HCEC 1CT (cell line): ENCODE data around the gene EML3.
"Not testable (repeated sequence)": the region's sequence is repeated elsewhere in the genome, so short reads cannot be mapped to it uniquely, and the experiment has no call there.

Experiments
- DNase-seq: peaks from one replicate; pipeline ENCODE4 v3.0.0-alpha.2; 2017

Gene EML3

DNA sequence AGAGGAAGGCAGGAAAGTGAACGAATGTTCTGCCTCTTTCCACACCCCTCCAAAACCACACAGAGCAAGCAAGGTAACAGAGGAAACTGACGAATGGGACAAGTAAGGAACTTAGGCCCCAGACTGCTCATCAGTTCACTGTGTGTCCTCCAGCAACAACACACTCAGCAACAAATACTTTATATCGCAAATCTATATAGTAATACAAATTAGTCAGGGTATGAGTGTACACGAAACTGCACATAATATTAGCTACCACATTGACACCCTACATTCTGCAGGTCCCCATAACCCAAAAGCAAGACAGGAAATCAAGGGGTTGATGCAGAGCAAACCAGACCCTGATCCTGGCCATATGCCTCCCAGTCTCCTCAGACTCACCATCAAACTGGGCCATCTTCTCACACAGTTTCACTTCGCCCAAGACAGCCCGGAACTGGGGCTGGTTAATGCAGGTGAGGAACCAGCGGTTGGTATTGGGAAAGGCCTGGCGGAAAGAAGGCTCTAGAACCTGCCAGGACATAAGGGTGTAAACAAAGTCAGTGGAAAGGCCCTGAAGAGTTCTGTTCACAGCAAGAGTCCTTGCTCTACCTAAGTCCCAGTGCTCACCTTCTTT lies 45.4 kb downstream of the EML3 start:
- no peak for DNase-seq

DNA sequence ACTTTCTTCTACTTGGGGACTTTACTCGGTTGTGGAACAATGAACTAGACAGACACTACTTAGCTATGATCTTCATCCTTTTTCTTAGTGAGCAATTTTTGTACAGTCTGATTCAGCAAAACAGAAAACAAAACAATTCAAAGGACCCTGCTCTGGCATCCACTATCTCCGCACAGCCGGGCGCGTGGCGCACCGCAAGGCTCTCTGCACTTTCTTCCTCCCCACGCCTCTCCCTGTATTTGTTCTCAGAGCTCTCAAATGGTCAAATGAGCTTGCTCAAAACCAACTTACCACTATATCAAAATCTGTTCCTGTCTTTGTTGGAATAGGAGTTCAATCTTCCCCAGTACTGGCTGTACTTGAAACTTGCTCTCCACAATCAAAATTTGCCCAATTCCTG lies 46.3 kb downstream of the EML3 start:
- no peak for DNase-seq

DNA sequence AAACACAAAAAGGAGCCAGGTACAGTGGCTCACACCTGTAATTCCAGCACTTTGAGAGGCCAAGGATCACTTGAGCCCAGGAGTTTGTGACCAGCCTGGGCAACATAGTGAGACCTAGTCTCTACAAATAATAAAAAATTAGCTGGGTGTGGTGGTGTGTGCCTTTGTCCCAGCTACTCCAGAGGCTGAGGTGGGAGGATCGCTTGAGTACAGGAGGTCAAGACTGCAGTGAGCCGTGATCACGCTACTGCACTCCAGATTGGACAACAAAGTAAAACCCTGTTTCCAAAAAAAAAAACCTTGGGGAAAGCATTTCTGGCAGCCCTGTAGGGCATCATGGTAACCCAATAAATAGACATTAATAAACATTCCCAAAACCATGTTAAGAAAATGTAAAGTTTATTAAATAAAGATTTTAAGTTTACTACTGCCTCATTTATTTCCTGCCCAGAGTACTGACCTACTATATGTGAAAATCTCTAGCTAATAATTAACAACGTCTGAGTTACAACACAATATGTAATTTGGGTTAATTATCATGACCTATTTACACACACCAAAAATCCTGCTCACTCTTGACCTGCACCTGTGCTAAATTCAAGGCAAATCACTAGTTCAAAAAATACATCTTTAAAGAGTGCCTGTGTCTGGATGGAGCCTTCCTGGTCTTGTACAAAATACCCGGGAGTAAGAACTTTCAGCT lies 47.3 kb downstream of the EML3 start:
- DNase-seq = no peak

DNA sequence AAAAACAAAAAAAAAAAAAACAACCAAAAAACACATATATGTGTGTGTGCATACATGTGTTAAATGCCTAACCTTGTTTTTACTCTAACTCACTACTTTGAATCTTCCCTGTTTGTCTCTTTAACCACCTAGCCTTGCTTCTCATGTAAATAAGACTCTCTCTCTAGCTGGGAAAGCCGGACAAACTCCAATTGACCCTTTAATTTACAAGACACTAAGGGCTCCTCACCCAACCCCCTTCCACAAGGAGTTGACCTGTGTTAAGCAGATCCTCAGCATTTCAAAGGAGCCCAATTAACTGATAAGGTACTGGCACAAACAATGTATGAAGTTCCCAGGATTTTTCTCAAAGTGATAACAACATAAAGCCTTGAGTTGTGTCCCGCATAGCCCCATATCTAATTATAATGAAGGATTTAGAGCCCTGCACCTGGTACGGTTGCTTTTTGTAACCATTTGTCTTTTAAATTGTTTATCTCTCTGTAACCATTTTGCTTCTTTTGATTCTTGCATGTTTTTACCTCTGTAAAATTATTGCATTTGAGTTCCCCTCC lies 50.8 kb downstream of the EML3 start:
- not testable (repeated sequence) for DNase-seq

DNA sequence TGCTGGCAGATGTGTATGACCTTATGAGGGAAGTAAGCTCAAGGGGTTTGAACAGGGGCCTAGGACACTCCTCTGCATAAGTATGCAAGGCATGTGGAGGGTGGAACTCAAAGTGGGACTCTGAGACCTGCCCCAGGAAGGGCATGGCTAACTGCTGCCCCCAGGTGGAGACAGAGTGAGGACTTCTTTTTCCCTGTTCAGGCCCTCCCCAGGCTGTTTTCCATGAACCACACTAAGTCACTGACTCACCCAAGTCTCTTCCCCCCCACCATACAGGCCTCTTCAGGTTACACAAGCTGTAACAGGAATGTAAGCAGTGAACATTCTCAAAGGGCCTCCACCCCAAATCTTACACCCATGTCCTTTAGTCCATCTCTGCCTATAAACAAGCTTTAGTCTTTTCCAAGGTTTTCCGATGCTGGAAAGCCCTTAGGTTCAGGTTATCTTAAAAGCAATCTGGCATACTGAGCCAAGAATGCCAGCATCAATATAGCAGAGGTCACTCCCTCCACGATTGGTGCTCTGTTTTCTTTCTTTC lies 51.9 kb downstream of the EML3 start:
- peak; percentile 98 for DNase-seq

DNA sequence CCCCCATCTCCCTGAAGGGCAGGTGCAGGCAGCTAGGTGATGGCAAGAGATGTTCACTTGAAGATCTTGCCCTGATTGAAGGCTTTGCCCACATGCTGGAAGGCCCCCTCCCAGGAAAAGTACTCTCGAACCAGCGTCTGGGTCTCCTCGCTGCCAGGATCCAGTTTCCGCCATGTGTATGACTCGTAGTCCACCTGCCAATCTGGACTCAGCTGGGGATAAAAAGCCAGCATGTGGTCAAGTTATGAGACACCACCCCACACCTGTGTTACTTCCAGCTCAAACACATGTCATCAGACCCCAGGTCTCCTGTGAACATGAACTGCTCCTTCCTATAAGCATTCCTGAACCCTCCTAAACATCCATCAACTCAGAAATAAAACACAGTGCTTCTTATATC lies 52.9 kb downstream of the EML3 start:
- DNase-seq = not testable (repeated sequence)

DNA sequence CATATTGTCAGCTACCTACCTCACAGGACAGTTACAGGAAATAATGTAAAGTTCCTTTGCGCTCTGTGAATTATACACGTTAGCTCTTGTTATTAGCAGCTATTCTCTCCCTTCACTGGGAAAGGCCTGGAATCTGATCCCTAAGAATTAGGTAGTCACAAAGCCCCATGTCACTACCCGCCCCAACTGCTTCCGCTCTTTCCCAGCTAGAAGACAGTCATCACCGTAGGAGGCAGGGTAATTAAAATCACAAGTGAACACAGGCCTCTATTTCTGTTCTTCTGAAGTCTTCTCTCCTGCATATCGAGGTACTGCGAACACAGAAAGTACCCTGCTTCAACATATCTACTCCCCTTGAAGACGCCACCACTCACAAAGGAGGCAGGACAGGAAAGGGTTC lies 53.4 kb downstream of the EML3 start:
- no peak for DNase-seq

DNA sequence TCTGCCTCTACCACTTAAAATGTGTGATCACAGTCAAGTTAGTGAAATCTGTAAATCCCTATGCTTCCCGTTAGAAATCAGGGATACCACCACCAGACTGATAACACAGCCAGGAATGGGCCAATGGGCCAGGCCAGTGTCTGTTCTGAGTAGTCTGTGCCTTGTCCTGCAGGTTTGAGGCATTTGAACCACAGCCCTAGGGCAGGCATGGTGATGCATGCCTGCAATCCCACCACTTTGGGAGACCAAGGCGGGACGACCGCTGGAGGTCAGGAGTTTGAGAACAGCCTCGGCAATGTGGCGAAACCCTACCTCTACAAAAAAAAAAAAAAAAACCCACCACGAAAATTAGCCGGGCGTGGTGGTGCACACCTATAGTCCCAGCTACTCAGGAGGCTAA lies 53.9 kb downstream of the EML3 start:
- no peak for DNase-seq

DNA sequence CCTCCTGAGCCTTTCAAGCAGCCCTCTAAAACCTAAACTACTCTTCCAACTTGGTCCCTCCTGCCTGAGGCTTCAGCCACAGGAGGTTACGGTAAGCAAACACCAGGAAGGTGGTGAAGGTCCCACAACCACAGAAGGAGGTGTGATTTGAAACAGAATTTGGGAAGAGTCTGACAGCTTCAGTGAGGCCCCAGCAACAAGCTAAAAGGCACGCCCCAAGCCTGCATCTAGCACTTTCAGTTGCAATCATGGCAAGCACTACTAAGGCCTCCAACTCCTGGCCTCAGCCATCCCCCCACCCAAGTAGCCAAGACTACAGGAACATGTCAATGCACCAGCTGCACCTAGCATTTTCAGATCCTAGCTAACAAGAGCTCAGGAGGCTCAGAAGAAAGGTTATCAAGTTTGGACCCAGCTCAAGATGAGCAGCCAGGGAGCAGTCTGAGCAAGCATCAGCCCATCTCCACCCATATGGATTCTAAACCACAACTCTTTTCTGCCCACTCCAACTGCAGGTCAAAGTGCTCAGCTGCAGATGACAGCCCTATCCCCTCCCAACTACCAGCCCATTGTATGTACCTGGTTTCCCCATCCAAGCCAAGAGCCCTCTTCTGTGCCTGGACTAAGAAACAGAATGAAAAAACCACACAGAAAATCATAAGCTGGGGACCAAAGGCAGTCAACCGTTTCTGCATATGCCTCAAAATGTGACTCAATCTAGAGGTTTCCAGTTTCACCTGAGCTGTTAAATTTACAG lies 55.5 kb downstream of the EML3 start:
- no peak for DNase-seq

DNA sequence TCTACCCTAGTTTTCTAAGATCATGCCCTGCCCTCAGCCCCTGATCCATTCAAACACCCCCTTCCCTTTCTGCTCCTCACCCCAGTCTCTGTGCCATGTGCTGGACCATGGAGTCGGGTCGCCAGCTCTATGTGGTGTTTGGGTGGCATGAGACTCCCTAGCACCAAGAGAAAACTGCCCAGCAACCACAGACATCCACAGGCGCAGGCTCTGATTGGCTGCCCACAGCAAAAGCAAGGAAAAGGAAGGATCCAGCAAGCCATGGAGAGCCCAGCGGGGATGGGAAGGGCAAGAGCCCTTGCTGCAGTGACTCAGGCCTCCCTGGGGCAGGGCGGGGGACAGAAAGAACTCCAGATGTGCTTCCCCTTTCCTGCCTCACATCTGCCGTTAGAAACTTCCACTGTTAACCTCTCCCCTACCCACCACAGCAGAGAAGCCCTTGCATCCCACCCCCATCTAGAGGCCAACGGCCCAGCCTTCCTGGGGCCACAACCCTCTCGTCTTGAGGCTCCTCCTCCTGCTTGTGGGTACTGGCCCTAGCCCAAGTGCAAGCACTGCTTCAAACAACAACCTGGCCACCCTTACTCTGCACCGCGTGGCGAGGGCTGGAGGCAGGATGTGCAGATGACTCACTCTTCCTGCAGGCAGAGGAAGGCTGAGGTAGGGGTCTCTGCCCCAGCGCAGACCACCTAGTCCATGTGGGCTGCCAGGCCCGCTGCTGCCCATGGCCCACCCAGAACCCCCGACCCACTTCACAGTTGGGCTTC lies 56.3 kb downstream of the EML3 start:
- peak; percentile 98 for DNase-seq

DNA sequence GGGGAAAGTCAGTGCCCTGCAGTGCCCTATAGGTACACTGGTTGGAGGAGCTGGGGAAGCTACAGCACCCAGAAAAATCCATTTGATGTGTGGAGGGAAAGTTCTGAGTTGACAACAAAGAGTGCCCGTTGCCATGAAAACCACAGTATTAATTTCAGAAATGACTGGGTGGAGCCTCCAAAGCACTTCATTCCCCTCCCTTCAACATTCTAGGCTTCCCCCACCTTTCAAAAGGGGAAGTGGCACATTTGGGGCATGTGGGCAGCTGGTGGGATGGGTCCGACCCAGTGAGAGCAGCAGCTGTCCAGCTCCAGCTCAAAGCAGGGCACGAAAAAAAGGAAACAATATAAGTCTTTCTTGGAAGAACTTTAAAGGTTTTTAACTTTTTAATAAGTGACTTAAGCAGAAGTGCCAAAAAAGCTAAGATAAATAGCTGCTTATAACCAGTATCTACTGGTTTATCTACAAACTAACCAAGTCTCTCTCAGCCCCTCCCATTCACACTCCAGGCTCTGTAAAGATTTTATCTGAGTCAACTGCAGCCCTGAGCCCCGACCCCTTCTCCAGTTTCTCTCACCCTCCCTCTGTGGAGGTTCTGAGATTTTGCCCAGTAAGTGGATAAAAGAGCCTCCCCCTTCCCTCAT lies 57.0 kb downstream of the EML3 start:
- no peak for DNase-seq

DNA sequence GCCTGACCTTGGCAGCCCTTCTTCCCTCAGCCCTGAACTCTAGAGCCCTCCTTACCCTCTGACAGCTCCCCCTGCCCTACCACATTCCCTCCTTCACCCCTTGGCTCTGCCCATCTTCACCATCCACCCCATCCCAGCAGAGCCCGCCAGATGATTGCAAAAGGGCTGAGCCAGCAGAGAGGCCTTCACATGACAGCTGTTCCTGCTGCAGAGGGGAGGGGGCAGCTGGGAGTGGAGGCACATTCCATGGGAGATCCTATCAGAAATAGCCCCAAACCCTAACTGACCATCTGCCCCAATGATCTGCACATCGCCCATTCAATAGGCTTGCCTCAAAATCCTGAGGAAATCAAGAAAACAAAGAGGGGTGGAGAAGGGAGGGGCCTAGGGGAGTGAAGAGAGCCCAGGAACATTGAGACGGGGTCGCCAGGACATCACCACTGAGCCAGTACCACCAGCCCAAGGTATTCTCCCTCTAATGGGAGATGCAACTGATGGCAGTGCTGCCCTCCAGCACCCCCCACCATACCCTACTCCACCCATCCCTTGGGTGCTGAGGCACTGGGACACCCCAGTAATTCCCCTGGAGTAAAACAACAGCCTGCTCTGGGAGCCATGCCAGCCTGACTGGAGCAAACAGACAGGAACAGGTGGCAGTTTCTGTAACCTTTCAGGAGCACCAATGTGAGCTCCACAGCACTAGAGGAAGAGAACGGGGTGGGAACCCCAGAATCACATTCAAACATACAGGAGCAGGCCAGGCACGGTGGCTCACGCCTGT lies 58.0 kb downstream of the EML3 start:
- DNase-seq = no peak

DNA sequence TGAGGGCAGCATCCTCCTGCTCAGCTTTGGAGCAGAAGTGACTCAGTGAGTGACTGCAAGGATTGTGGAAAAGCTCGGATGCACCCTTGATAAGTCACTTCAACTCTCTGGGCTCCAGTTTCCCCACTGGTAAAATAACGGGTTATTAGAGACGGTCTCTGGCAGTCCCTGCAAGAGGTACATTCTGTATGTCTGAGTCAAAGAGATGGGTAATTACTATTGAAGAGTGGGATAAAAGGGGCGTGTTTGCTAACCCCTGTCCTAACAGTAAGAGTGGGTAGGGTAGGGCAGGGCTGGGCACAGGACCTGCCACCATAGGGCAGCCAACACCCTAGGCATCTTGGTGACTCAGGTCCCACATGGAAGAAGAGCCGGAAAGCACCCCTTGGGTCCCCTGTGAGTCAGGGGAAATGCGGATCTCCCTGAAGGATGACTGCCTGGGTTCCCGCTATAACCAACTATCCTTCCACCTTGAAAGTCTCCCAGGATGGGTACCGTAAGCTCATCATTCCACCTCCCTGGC lies 58.7 kb downstream of the EML3 start:
- DNase-seq = peak; percentile 95

DNA sequence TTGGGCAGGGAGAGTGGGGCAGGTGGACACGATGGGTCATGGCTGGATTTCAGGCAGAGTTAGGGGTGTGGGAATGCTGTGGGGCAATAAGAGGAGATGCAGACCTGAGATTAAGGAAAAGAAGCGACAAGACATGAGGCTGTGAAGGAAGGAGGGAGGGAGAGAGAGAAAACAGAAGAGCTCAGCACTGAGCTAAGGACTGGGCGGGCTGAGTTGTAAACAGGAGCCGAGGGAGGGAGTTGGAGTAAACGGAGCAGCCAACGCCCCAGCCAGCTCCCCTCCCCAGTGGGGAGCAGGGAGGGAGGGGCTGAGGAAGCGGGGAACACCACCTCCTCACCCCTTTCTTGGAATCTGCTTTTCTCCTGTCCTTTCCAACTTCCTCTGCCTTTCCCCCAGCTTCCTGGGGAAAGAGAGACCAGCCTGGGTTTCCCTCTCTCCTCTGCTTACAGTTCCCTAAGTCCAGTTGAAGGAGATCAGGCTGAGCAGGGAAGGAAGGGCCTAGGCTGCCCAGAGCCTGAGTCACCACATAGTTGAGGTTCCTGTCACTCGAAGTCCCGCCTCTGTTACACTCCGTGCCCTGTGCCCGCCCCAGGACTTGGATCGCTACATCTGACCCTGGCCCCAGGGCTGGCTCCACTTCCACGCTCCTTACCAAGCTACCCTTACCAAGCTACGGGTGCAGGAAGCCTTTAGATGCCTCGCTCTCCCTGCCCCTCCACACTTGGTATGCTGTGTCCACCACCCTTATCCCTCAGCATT lies 59.3 kb downstream of the EML3 start:
- DNase-seq = peak; percentile 99

DNA sequence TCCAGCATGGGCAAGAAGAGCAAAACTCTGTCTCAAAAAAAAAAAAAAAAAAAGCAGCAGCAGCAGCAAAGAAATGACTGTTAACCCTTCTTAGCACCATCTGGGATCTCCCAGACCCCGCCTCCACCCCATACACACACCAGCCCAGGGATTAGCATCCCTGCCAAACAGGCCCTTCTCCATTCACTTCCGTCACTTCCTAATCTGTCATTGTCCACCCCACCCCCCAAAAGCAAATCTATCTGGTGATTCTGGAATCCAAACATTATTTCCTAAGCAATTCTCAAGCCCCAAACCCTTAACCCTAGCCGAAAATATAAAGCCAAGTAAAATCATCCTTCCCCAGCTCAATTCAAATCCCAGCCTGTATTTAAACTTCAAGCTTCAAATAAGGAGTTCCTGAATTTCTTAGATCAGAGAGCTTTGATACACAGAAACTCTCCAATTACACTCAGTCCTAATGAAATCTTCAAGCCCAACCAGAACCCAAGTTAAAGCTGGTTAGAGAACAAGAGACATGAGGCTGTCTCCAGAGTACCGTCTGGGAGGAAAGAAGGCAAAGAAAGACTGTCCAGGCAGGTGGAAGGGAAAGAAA lies 60.0 kb downstream of the EML3 start:
- peak; percentile 81 for DNase-seq
